Parathyroid adenoma (tissue), 2 donors: ENCODE measurements around the gene ZCCHC10.
"Not testable (repeated sequence)": the region's sequence is repeated elsewhere in the genome, so short reads cannot be mapped to it uniquely, and the experiment has no call there.

Experiments used
- H2AFZ ChIP-seq: fragments of 300-600 bp; sonication (generic); one replicate; pipeline ENCODE4 v1.7.0; 2017; ENCODE audit warnings: antibody characterized with exemption, mild to moderate bottlenecking
- H3K27ac ChIP-seq: fragments of 300-600 bp; sonication (generic); one replicate; pipeline ENCODE4 v1.7.0; 2017
- H3K27me3 ChIP-seq: fragments of 300-600 bp; sonication (generic); one replicate; pipeline ENCODE4 v1.7.0; 2017; ENCODE audit warnings: low read length; ENCODE audit not compliant: control insufficient read depth, insufficient read depth
- H3K36me3 ChIP-seq: fragments of 300-600 bp; sonication (generic); one replicate; pipeline ENCODE4 v1.7.0; 2017; ENCODE audit warnings: low read length; ENCODE audit not compliant: control insufficient read depth, insufficient read depth
- H3K4me1 ChIP-seq: fragments of 300-600 bp; sonication (generic); one replicate; pipeline ENCODE4 v1.7.0; 2017; ENCODE audit warnings: control low read depth
- H3K4me2 ChIP-seq: fragments of 300-600 bp; sonication (generic); one replicate; pipeline ENCODE4 v1.7.0; 2017; ENCODE audit warnings: low read length
- H3K4me3 ChIP-seq: fragments of 300-600 bp; sonication (generic); one replicate; pipeline ENCODE4 v1.7.0; 2017; ENCODE audit warnings: low read depth, low read length
- H3K79me2 ChIP-seq: fragments of 300-600 bp; sonication (generic); one replicate; pipeline ENCODE4 v1.7.0; 2017; ENCODE audit warnings: control low read depth
- H3K9ac ChIP-seq: fragments of 300-600 bp; sonication (generic); one replicate; pipeline ENCODE4 v1.7.0; 2017; ENCODE audit warnings: mild to moderate bottlenecking
- H3K9me3 ChIP-seq: fragments of 300-600 bp; sonication (generic); one replicate; pipeline ENCODE4 v1.7.0; 2017; ENCODE audit warnings: low read length; ENCODE audit not compliant: control insufficient read depth
- TF ChIP-seq, protein P1 (sequence below): fragments of 300-600 bp; sonication (generic); IDR thresholded peaks from one replicate; pipeline ENCODE4 v1.7.0; 2017; ENCODE audit warnings: antibody characterized with exemption, mild to moderate bottlenecking
- donor health status: primary hyperparathyroidism.

ZCCHC10 gene

DNA sequence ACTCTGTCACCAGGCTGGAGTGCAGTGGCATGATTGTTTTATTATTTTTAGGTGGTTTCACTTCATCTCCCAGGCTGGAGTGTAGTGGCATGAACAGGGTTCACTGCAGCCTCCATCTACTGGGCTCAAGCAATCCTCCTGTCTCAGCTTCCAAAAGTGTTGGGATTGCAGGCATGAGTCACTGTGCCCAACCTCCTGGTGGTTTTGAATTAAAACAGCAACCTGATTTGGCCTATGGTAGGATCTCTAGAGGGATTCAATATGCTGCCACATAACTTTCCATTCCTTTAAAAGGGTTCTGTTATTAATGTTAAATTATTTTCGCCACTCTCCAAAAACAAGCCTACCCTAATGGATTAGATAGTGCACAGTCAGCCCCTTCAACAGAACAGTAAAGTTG lies 15.6 kb upstream of the ZCCHC10 start:
- Histone ChIP-seq H3K27me3 (no peaks in the 10 kb centered on the region), H3K9ac (no peak overlapping the region), H3K4me1 (no peaks in the 10 kb centered on the region), H3K4me3 (no peak overlapping the region), H3K79me2 (no peaks in the 10 kb centered on the region), H3K4me2 (no peak overlapping the region), H3K27ac (no peak overlapping the region), H3K9me3 (no peaks in the 10 kb centered on the region), H3K36me3 (no peaks in the 10 kb centered on the region), H2AFZ (no peak overlapping the region)
- TF ChIP-seq, protein P1, sequence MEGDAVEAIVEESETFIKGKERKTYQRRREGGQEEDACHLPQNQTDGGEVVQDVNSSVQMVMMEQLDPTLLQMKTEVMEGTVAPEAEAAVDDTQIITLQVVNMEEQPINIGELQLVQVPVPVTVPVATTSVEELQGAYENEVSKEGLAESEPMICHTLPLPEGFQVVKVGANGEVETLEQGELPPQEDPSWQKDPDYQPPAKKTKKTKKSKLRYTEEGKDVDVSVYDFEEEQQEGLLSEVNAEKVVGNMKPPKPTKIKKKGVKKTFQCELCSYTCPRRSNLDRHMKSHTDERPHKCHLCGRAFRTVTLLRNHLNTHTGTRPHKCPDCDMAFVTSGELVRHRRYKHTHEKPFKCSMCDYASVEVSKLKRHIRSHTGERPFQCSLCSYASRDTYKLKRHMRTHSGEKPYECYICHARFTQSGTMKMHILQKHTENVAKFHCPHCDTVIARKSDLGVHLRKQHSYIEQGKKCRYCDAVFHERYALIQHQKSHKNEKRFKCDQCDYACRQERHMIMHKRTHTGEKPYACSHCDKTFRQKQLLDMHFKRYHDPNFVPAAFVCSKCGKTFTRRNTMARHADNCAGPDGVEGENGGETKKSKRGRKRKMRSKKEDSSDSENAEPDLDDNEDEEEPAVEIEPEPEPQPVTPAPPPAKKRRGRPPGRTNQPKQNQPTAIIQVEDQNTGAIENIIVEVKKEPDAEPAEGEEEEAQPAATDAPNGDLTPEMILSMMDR: no peak

DNA sequence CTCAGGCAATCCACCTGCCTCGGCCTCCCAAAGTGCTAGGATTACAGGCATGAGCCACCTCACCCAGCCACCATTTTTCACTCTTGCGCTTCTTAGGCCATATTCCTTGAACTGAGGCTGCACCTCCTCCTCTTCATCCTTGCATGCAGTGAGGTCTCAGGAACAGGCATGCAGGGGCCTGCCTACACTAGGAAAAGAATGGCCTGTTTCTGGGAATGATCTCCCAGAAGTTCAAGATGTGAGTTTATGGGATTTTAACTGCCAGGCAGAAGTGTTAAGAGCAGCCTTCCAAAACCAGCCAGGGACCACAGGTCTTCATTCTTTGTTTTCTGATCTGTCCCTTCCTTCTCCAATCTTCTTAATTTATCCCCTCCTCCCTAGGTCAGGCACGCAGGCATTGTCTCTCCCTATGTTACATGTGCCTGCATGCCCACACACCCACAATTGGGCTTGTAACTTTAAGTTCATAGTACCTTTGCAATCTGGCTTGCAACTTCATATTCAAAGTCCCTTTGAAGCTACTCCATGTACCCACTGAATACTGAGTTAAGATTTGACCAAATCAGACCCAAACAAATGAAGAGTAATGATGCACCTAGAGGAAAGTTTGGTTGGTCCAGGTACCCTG lies 14.9 kb upstream of the ZCCHC10 start:
- H3K4me2 ChIP-seq: no peak overlapping the region
- H3K4me1 ChIP-seq: no peaks in the 10 kb centered on the region
- no peaks in the 10 kb centered on the region for H3K36me3 ChIP-seq
- TF ChIP-seq, protein P1: no peak
- H3K9me3 ChIP-seq: no peaks in the 10 kb centered on the region
- H3K27ac ChIP-seq: no peak overlapping the region
- H3K79me2 ChIP-seq: no peaks in the 10 kb centered on the region
- no peak overlapping the region for H2AFZ ChIP-seq
- no peak overlapping the region for H3K4me3 ChIP-seq
- H3K27me3 ChIP-seq: no peaks in the 10 kb centered on the region
- no peak overlapping the region for H3K9ac ChIP-seq

DNA sequence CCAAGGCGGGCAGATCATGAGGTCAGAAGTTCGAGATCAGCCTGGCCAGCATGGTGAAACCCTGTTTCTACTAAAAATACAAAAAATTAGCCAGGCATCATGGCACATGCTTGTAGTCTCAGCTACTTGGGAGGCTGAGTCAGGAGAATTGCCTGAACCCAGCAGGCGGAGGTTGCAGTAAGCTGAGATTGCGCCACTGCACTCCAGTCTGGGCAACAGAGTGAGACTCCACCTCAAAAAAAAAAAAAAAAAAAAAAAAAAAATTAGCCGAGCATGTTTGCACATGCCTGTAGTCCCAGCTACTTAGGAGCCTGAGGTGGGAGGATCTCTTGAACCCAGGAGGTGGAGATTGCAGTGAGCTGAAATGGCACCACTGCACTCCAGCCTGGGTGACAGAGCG lies 10.3 kb upstream of the ZCCHC10 start:
- not testable (repeated sequence) for H3K79me2 ChIP-seq, H3K4me1 ChIP-seq, H3K27ac ChIP-seq, H3K27me3 ChIP-seq, H3K9ac ChIP-seq, H2AFZ ChIP-seq, H3K4me2 ChIP-seq, H3K4me3 ChIP-seq, H3K36me3 ChIP-seq, H3K9me3 ChIP-seq

DNA sequence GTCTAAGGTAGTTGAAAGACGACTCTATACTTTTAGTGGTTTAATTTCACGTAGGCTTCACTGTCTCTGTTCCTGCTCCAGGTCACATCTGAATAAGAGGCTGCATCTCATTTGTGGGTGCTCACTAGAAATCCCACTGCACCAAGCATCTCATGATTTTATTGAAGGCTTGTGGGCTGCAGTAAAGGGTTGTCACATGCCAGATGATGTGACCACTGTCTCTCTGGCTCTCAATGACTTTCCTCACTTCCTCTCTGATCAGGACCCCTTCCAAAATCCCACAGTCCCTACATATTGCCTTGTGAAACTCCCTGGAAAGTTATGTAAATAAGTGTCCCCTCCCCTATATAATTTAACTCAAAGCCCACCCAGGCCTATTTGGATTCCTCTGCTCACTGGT lies 8.9 kb upstream of the ZCCHC10 start:
- H2AFZ ChIP-seq: no peak overlapping the region
- no peaks in the 10 kb centered on the region for H3K4me1 ChIP-seq
- no peak overlapping the region for H3K4me2 ChIP-seq

DNA sequence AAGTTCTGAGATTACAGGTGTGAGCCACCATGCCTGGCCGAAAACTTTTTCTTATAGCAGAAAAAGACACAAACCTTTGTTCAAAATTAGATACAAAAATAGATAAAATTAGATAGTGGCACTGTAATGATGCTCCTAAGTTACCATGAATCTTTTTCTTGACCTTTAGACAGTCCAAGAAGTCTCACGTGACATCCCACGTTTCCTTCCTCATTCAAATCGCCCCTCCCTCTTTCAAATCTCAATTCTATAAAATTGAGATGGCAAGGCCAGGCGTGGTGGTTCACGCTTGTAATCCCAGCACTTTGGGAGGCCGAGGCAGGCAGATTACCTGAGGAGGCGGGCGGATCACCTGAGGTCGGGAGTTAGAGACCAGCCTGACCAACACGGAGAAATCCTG lies 7.7 kb upstream of the ZCCHC10 start:
- no peaks in the 10 kb centered on the region for H3K79me2 ChIP-seq
- H2AFZ ChIP-seq: no peak overlapping the region
- H3K27ac ChIP-seq: no peak overlapping the region
- no peak overlapping the region for H3K4me3 ChIP-seq
- no peaks in the 10 kb centered on the region for H3K36me3 ChIP-seq
- no peaks in the 10 kb centered on the region for H3K4me1 ChIP-seq
- TF ChIP-seq, protein P1: no peak
- H3K27me3 ChIP-seq: no peaks in the 10 kb centered on the region
- no peak overlapping the region for H3K9ac ChIP-seq
- H3K9me3 ChIP-seq: no peaks in the 10 kb centered on the region
- no peak overlapping the region for H3K4me2 ChIP-seq

More for the DNA sequence above, 8.9 kb upstream of the ZCCHC10 start:
- Histone ChIP-seq H3K9me3 (no peaks in the 10 kb centered on the region), H3K36me3 (no peaks in the 10 kb centered on the region), H3K9ac (no peak overlapping the region), H3K27ac (no peak overlapping the region), H3K27me3 (no peaks in the 10 kb centered on the region), H3K79me2 (no peaks in the 10 kb centered on the region), H3K4me3 (no peak overlapping the region)
- TF ChIP-seq, protein P1: no peak
